Omental fat pad (tissue), 4 donors: ENCODE results near the gene GRP. TPM values are rescaled to one million over a fixed set of nuclear protein-coding genes. Genes with fewer than 3 reads are reported as not detected.

Experiments used
- ATAC-seq: fragments of 150-250 bp; one replicate; pipeline ENCODE4 v1.9.1; 2016; ENCODE audit warnings: mild to moderate bottlenecking, moderate library complexity; ENCODE audit not compliant: low FRiP score
- DNase-seq: peaks from one replicate; pipeline ENCODE4 v3.0.0-alpha.2; 2019; ENCODE audit warnings: low spot score
- total RNA-seq, 4 donors: library from RNA; depleted of rRNA; stranded (reverse); fragments of >200 nt; gene quantifications; one replicate each; pipeline ENCODE4 v1.1.0, GENCODE V29; 2016
- TF ChIP-seq, protein P1 (sequence below), 3 donors: fragments of 450-650 bp; IDR thresholded peaks; one replicate each; pipeline ENCODE4 v1.5.1; 2016 to 2017; ENCODE audit warnings: antibody characterized with exemption in 3 of 3, mild to moderate bottlenecking in 3 of 3, moderate library complexity in 2 of 3

Gene GRP
- total RNA-seq, 4 donors from 2014 or later = not detected

- ATAC-seq (no peak), DNase-seq (no peak)
- TF ChIP-seq, protein P1, sequence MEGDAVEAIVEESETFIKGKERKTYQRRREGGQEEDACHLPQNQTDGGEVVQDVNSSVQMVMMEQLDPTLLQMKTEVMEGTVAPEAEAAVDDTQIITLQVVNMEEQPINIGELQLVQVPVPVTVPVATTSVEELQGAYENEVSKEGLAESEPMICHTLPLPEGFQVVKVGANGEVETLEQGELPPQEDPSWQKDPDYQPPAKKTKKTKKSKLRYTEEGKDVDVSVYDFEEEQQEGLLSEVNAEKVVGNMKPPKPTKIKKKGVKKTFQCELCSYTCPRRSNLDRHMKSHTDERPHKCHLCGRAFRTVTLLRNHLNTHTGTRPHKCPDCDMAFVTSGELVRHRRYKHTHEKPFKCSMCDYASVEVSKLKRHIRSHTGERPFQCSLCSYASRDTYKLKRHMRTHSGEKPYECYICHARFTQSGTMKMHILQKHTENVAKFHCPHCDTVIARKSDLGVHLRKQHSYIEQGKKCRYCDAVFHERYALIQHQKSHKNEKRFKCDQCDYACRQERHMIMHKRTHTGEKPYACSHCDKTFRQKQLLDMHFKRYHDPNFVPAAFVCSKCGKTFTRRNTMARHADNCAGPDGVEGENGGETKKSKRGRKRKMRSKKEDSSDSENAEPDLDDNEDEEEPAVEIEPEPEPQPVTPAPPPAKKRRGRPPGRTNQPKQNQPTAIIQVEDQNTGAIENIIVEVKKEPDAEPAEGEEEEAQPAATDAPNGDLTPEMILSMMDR (IDR thresholded peaks at IDR 0.05) = no peak
Measured at GRCh38 chr18:59276047-59276446, 56.1 kb downstream of the GRP start.

DNA sequence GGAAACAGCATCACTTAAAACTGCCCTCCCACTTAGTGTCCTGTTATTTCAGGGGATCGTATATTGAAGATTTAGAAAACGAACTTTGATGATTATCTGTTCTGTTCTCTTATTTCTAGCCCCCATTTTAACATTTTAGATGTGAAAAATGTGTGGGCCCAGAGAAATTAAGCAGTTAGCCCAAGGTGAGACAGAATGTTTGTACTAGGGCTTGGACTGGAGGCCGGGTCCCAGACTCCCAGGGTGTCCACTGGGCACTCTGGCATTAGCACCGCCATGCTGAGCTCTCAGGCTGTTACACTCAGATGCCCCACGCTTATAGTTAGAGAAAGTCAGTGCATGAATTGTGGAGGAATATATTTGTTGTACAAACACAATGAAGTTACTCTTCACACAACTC is 58.8 kb downstream of the GRP start:
- TF ChIP-seq, protein P1 (IDR thresholded peaks at IDR 0.05) = no peak
- ATAC-seq (no peak), DNase-seq (no peak)

- no peak for ATAC-seq
- DNase-seq = no peak
- TF ChIP-seq, protein P1 (IDR thresholded peaks at IDR 0.05) = no peak
Measured at GRCh38 chr18:59279193-59279592, 59.2 kb downstream of the GRP start.

DNA sequence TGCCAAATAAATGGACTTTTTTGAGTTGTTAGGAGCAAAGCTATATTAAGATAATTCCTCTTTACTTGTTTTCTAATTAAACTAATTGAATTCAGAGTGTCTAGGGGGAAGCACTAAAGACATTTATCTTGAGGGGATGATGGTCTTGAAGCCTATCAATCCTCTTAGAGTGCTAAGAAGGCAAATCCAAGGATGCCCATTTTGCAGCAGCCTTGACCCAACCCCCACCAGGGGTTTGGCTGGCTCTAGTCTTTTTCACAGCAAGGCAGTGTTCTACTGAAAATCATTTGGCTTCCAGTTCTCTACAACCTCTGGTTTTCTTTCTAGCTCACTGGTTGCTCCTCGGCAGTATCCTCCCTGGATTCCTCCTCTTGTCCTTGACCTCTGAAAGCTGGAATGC is 59.8 kb downstream of the GRP start:
- no peak for ATAC-seq
- TF ChIP-seq, protein P1 (IDR thresholded peaks at IDR 0.05) = no peak

More for the DNA sequence above, 59.8 kb downstream of the GRP start:
- no peak for DNase-seq

Other genes with a start within 250 kb of the GRP start
- 10 to 100 TPM; 13.6 to 34.9 (median 20.5) TPM for gene SEC11C, start 80.3 kb upstream of the GRP start, total RNA-seq
- gene RAX, start 53.3 kb downstream of the GRP start, total RNA-seq = not detected
- gene CPLX4, start 98.5 kb downstream of the GRP start, total RNA-seq = under 1 TPM in 1 of 4 donors, not detected in 3; 0.46 TPM
- 100 to 1,000 TPM in 1 of 4 donors, 10 to 100 TPM in 3; 78.7 to 100 (median 95.0) TPM for gene LMAN1, start 139.1 kb downstream of the GRP start, total RNA-seq